ENCODE data around the gene RNF123. TPM values are rescaled to one million over a fixed set of nuclear protein-coding genes. Genes with fewer than 3 reads are reported as not detected.

RNF123 gene
- total and polyA plus RNA-seq, 2 experiments from 2014 or later = 14.6 to 32.5 TPM

DNA sequence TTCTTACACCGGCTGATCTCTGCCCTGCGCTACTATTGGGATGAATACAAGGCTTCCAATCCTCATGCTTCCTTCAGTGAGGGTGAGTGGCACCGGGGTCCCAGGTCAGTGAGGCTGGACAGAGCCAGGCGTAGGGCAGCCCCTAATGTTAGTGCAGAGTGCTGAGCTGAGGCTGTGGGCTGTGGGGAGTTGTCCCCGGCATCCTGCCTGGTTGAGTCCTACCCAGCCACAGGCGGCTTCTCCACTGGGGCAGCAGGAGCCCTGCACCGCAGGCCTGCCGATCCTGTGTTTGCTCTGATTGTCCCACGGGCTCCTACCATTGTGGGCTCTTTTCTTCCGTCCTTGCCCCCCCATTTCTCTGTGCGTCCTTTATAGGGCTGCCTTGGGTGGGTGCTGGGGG, 13.3 kb downstream of the RNF123 start:
- Mint-ChIP-seq H3K27ac (no peak overlapping the region), H3K36me3 (ENCODE audit: low read depth) (peaks cover 12% of the 10 kb centered on the region), H3K4me3 (no peak overlapping the region; the same call in 2 of the 3 replicates), H3K9me3 (no peaks in the 10 kb centered on the region), H3K4me1 (peaks cover 18% of the 10 kb centered on the region), H3K27me3 (ENCODE audit: insufficient read depth, low read depth, poor library complexity) (peaks cover 17% of the 10 kb centered on the region)
- TF ChIP-seq EZH2phosphoT487 (IDR thresholded peaks at IDR 0.05; ENCODE audit: unreplicated experiment) (no peak), ZNF331 (CRISPR knock-in tag; IDR thresholded peaks at IDR 0.05; ENCODE audit: low read depth) (no peak), JUNB (IDR thresholded peaks at IDR 0.05; ENCODE audit: unreplicated experiment) (no peak)
- DNase-seq (ENCODE audit: low spot score) = no peak
- Histone ChIP-seq H4K20me1 (replicated peaks; ENCODE audit: insufficient read depth) (peaks cover 5% of the 10 kb centered on the region; the same call in 1 of the 2 replicates), H3K79me2 (replicated peaks; ENCODE audit: insufficient read depth) (no peaks in the 10 kb centered on the region), H3K4me2 (no peak overlapping the region), H3F3A (replicated peaks; ENCODE audit: low read depth) (no peaks in the 10 kb centered on the region; the same call in 1 of the 2 replicates), H3K4me3 (no peak overlapping the region), H3K9me2 (ENCODE audit: insufficient read depth) (no peaks in the 10 kb centered on the region), H2AFZ (no peak overlapping the region), H3K4me1 (ENCODE audit: insufficient read depth) (no peaks in the 10 kb centered on the region), H3K27ac (ENCODE audit: low read depth) (no peak overlapping the region), H3K36me3 (ENCODE audit: insufficient read depth) (no peaks in the 10 kb centered on the region), H3K27me3 (ENCODE audit: insufficient read depth) (no peaks in the 10 kb centered on the region)
- ATAC-seq = no peak

GRCh38 chr3:49703443-49703927, 14.1 kb downstream of the RNF123 start:
- H3K27ac ChIP-seq (ENCODE audit: low read depth) = no peak overlapping the region
- no peaks in the 10 kb centered on the region for H3K79me2 ChIP-seq (replicated peaks; ENCODE audit: insufficient read depth)
- no peaks in the 10 kb centered on the region; the same call in 1 of the 2 replicates for H3F3A ChIP-seq (replicated peaks; ENCODE audit: low read depth)
- peaks cover 5% of the 10 kb centered on the region; the same call in 1 of the 2 replicates for H4K20me1 ChIP-seq (replicated peaks; ENCODE audit: insufficient read depth)
- Mint-ChIP-seq H3K9me3 (no peaks in the 10 kb centered on the region), H3K4me1 (peaks cover 18% of the 10 kb centered on the region), H3K27ac (0 out of 2 replicates have a peak overlapping the region, but pooled peaks have one; percentile 40), H3K36me3 (ENCODE audit: low read depth) (peaks cover 15% of the 10 kb centered on the region), H3K27me3 (ENCODE audit: insufficient read depth, low read depth, poor library complexity) (peaks cover 24% of the 10 kb centered on the region), H3K4me3 (no peak overlapping the region)
- no peak overlapping the region for H3K4me2 ChIP-seq
- ATAC-seq = peak; percentile 89
- H3K36me3 ChIP-seq (ENCODE audit: insufficient read depth) = no peaks in the 10 kb centered on the region
- no peaks in the 10 kb centered on the region for H3K4me1 ChIP-seq (ENCODE audit: insufficient read depth)
- H3K9me2 ChIP-seq (ENCODE audit: insufficient read depth) = no peaks in the 10 kb centered on the region
- no peak overlapping the region for H2AFZ ChIP-seq
- TF ChIP-seq CTCF (conservative IDR thresholded peaks at IDR 0.05; ENCODE audit: low read depth in 2 of 2) (peak; percentile 71 to 93), POLR2AphosphoS5 (IDR thresholded peaks at IDR 0.05; ENCODE audit: low read depth) (no peak)
- H3K27me3 ChIP-seq (ENCODE audit: insufficient read depth) = no peaks in the 10 kb centered on the region
- DNase-seq (ENCODE audit: low spot score) = peak; percentile 81
- H3K4me3 ChIP-seq = no peak overlapping the region

GRCh38 chr3:49703956-49704355, 14.6 kb downstream of the RNF123 start:
- H3K27ac Mint-ChIP-seq = no peak overlapping the region
- no peak for ATAC-seq
- Histone ChIP-seq H3K27ac (ENCODE audit: low read depth) (no peak overlapping the region), H4K20me1 (replicated peaks; ENCODE audit: insufficient read depth) (peaks cover 5% of the 10 kb centered on the region; the same call in 1 of the 2 replicates), H3K4me1 (ENCODE audit: insufficient read depth) (no peaks in the 10 kb centered on the region), H3K27me3 (ENCODE audit: insufficient read depth) (no peaks in the 10 kb centered on the region), H3K4me3 (no peak overlapping the region), H2AFZ (no peak overlapping the region), H3K4me2 (no peak overlapping the region), H3F3A (replicated peaks; ENCODE audit: low read depth) (no peaks in the 10 kb centered on the region; the same call in 1 of the 2 replicates), H3K36me3 (ENCODE audit: insufficient read depth) (no peaks in the 10 kb centered on the region), H3K79me2 (replicated peaks; ENCODE audit: insufficient read depth) (no peaks in the 10 kb centered on the region), H3K9me2 (ENCODE audit: insufficient read depth) (no peaks in the 10 kb centered on the region)
- DNase-seq (ENCODE audit: low spot score) = no peak
- H3K4me3 Mint-ChIP-seq = no peak overlapping the region; the same call in 2 of the 3 replicates
- H3K27me3 Mint-ChIP-seq (ENCODE audit: insufficient read depth, low read depth, poor library complexity) = peaks cover 24% of the 10 kb centered on the region
- H3K9me3 Mint-ChIP-seq = no peaks in the 10 kb centered on the region
- H3K4me1 Mint-ChIP-seq = peaks cover 18% of the 10 kb centered on the region
- H3K36me3 Mint-ChIP-seq (ENCODE audit: low read depth) = peaks cover 15% of the 10 kb centered on the region
- TF ChIP-seq, protein P1, sequence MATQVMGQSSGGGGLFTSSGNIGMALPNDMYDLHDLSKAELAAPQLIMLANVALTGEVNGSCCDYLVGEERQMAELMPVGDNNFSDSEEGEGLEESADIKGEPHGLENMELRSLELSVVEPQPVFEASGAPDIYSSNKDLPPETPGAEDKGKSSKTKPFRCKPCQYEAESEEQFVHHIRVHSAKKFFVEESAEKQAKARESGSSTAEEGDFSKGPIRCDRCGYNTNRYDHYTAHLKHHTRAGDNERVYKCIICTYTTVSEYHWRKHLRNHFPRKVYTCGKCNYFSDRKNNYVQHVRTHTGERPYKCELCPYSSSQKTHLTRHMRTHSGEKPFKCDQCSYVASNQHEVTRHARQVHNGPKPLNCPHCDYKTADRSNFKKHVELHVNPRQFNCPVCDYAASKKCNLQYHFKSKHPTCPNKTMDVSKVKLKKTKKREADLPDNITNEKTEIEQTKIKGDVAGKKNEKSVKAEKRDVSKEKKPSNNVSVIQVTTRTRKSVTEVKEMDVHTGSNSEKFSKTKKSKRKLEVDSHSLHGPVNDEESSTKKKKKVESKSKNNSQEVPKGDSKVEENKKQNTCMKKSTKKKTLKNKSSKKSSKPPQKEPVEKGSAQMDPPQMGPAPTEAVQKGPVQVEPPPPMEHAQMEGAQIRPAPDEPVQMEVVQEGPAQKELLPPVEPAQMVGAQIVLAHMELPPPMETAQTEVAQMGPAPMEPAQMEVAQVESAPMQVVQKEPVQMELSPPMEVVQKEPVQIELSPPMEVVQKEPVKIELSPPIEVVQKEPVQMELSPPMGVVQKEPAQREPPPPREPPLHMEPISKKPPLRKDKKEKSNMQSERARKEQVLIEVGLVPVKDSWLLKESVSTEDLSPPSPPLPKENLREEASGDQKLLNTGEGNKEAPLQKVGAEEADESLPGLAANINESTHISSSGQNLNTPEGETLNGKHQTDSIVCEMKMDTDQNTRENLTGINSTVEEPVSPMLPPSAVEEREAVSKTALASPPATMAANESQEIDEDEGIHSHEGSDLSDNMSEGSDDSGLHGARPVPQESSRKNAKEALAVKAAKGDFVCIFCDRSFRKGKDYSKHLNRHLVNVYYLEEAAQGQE (IDR thresholded peaks at IDR 0.05; ENCODE audit: unreplicated experiment) = no peak
- no peak for TF ChIP-seq POLR2AphosphoS5 (IDR thresholded peaks at IDR 0.05; ENCODE audit: low read depth)

Data from GM23338 (cell line).